Neutrophil (primary cell): ENCODE measurements around the gene COP1.

Experiments
- H3K27ac ChIP-seq: fragments of 200-600 bp; sonication (generic); 2 replicates; pipeline ENCODE4 v1.5.1; 2016; ENCODE audit warnings: mild to moderate bottlenecking, moderate library complexity
- H3K27me3 ChIP-seq: fragments of 200-600 bp; sonication (generic); 2 replicates; pipeline ENCODE4 v1.6.0; 2016; ENCODE audit warnings: mild to moderate bottlenecking
- H3K36me3 ChIP-seq: fragments of 200-600 bp; sonication (generic); 2 replicates; pipeline ENCODE4 v1.5.1; 2017
- H3K4me1 ChIP-seq, 2 experiments: fragments of 200-600 bp in 1 of 2; sonication (generic) in 1 of 2; 1 replicate in 1 of 2; 2 replicates in 1 of 2; pipeline versions ENCODE4 v1.5.1 to v1.6.1; 2013 to 2016; ENCODE audit warnings: low read depth in 1 of 2, low read length in 1 of 2, mild to moderate bottlenecking in 1 of 2, moderate library complexity in 1 of 2; ENCODE audit not compliant: control insufficient read depth in 1 of 2, insufficient read depth in 1 of 2
- H3K4me3 ChIP-seq, 2 experiments: fragments of 200-600 bp in 1 of 2; sonication (generic) in 1 of 2; 1 replicate in 1 of 2; 2 replicates in 1 of 2; pipeline ENCODE4 v1.5.1; 2013 to 2016; ENCODE audit warnings: low read depth in 1 of 2, low read length in 1 of 2, mild to moderate bottlenecking in 1 of 2, moderate library complexity in 1 of 2
- H3K9me3 ChIP-seq: fragments of 200-600 bp; sonication (generic); 2 replicates; pipeline ENCODE4 v1.5.1; 2016
- TF ChIP-seq, protein P1 (sequence below): fragments of 200-600 bp; sonication (generic); IDR thresholded peaks from 2 replicates; pipeline ENCODE4 v1.5.1; 2016; ENCODE audit warnings: antibody characterized with exemption

Gene COP1

DNA sequence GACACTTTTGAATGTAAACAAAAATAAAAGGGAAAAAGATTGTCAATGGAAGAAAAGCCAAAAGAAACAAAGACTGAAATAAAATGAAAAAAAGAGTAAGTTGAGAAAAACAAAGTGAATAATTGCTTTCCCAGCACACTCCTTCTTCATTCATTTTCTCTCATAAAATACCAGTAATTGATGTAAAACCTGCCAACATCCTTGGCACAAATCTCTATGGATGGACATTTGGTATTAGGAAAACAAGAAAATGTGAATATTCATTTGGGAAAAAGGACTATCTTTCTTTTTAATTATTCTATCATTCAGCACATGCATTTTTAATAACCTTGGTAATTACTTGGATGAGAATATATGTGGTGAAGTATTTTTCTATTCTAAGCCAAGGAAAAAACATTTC is 259.3 kb downstream of the COP1 start:
- TF ChIP-seq, protein P1, sequence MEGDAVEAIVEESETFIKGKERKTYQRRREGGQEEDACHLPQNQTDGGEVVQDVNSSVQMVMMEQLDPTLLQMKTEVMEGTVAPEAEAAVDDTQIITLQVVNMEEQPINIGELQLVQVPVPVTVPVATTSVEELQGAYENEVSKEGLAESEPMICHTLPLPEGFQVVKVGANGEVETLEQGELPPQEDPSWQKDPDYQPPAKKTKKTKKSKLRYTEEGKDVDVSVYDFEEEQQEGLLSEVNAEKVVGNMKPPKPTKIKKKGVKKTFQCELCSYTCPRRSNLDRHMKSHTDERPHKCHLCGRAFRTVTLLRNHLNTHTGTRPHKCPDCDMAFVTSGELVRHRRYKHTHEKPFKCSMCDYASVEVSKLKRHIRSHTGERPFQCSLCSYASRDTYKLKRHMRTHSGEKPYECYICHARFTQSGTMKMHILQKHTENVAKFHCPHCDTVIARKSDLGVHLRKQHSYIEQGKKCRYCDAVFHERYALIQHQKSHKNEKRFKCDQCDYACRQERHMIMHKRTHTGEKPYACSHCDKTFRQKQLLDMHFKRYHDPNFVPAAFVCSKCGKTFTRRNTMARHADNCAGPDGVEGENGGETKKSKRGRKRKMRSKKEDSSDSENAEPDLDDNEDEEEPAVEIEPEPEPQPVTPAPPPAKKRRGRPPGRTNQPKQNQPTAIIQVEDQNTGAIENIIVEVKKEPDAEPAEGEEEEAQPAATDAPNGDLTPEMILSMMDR, result no peak
- Histone ChIP-seq H3K27ac (no peak overlapping the region), H3K27me3 (no peaks in the 10 kb centered on the region), H3K4me3 (no peak overlapping the region), H3K9me3 (no peaks in the 10 kb centered on the region), H3K4me1 (no peaks in the 10 kb centered on the region), H3K36me3 (peaks cover 67% of the 10 kb centered on the region)

DNA sequence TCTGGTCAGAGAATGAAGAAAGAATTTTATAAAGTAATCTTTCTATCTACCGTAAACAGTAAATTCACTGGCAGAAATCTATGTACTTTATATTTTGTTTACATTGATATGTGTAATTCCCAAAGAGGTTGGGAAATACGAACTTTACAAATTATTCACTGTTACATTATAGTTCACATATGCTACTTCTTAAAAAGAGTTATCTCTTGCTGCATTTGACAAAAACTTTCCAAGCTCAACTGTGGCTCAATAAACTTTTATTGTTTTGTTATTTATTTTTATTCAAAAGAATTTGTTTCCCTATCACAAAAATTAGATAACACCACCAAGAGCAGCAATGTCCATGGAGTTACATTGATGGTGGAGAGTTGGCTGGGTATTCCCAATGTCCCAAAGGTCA is 262.5 kb downstream of the COP1 start:
- Histone ChIP-seq H3K27me3 (no peaks in the 10 kb centered on the region), H3K4me1 (no peaks in the 10 kb centered on the region), H3K9me3 (no peaks in the 10 kb centered on the region), H3K4me3 (no peak overlapping the region), H3K27ac (no peak overlapping the region), H3K36me3 (peaks cover 90% of the 10 kb centered on the region)
- TF ChIP-seq, protein P1, result no peak

DNA sequence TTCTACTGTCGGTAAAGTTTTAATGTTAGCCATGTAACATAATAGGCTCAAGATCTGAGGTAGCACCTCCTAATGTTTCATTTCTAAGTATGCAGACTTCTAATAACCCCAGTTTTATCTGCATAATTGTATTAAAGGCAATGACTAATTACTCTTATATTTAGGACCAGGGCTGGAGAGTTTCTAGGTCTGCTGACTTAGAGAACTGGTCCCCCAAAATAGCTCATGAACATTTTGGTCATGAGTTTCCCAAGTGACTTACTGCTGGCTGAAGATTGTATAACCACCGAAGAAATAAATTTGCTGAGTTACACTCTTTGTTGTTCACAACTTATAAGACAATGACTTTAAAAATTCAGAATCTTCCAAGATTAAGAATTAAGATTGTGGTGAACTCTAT is 265.9 kb downstream of the COP1 start:
- H3K27me3 ChIP-seq, result no peaks in the 10 kb centered on the region
- TF ChIP-seq, protein P1, result no peak
- H3K4me3 ChIP-seq, result no peak overlapping the region
- H3K36me3 ChIP-seq, result peaks cover 89% of the 10 kb centered on the region
- H3K27ac ChIP-seq, result no peak overlapping the region
- H3K9me3 ChIP-seq, result no peaks in the 10 kb centered on the region
- H3K4me1 ChIP-seq, result no peaks in the 10 kb centered on the region

DNA sequence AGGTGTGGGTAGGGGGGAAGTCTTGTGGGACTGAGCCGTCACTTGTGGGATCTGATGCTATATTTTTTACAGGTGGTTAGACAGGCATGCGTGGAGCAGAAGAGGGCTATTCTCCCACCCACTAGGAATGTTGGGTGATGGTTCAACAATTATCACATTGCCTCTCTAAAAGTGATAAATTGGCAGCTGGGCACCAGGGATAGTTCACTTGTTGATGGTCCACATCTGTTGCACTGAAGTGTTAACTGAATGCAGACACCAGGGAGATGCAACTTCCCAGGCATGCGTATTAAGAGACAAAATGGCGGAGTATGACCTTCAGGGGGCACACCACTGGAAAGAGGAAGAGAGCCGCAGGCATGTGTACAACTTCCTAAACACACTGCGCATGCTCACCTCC is 270.4 kb downstream of the COP1 start:
- Histone ChIP-seq H3K27ac (no peak overlapping the region), H3K4me3 (no peak overlapping the region), H3K4me1 (no peaks in the 10 kb centered on the region), H3K27me3 (no peaks in the 10 kb centered on the region), H3K9me3 (no peaks in the 10 kb centered on the region), H3K36me3 (peaks cover 54% of the 10 kb centered on the region)
- TF ChIP-seq, protein P1, result no peak

DNA sequence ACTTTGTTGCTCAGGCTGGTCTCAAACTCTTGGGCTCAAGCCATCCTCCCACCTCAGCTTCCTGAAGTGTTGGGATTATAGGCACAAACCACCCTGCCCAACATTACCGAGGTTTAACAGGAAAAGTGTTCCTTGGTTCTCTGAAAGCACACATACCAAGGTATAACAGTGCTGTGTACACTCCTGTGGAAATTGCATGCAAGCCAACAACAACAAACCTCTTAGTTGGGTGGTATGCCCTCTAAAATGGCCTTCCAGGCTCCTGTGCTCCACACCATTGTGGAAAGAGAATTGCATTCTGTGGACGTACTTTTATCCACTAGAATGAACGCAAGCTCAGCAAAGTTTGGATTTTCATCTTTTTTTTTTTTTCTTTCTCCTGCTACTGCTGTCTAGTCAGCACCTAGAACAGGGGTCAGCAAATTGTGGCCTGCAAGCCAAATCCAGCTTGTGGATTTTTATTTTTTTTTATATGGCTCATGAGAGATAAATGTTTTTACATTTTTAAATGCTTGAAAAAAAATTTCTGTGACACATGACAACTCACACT is 271.4 kb downstream of the COP1 start:
- no peaks in the 10 kb centered on the region for H3K9me3 ChIP-seq
- H3K4me3 ChIP-seq, result no peak overlapping the region
- H3K36me3 ChIP-seq, result peaks cover 43% of the 10 kb centered on the region
- H3K27ac ChIP-seq, result no peak overlapping the region
- TF ChIP-seq, protein P1, result no peak
- no peaks in the 10 kb centered on the region for H3K4me1 ChIP-seq
- H3K27me3 ChIP-seq, result no peaks in the 10 kb centered on the region

DNA sequence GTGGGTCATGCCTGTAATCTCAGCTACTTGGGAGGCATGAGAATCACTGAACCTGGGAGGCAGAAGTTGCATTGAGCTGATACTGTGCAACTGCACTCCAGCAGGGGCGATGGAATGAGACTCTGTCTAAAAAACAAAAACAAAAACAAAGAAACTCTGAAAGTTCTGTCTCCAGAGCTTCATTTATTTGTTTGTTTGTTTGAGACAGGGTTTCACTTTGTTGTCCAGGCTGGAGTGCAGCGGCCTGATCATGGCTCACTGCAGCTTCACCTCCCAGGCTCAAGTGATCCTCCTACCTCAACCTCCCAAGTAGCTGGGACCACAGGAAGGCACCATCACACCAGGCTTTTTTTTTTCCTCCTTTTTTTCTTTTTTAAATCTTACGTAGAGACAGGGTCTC is 271.9 kb downstream of the COP1 start:
- Histone ChIP-seq H3K27ac (no peak overlapping the region), H3K36me3 (peaks cover 38% of the 10 kb centered on the region), H3K9me3 (no peaks in the 10 kb centered on the region), H3K4me1 (no peaks in the 10 kb centered on the region), H3K27me3 (no peaks in the 10 kb centered on the region), H3K4me3 (no peak overlapping the region)
- TF ChIP-seq, protein P1, result no peak
